Endothelial cell of umbilical vein (primary cell): Measurements from ENCODE around the gene KRT8. TPM values are rescaled to one million over a fixed set of nuclear protein-coding genes. Genes with fewer than 3 reads are reported as not detected.
A peak's percentile ranks its signal among the peaks of the same experiment; 100 is the strongest.

Experiments used
- BruUV-seq: library from RNA; stranded (reverse); fragments of 400-500 nt; replicated peaks from 2 replicates; lab custom pipeline; 2021; lab: Mats Ljungman, UMichigan
- CTCF ChIA-PET: fragments of 300-600, 350-600 bp; sonication (Branson Sonifier 250); formaldehyde crosslinking; loops from one replicate; lab custom pipeline; 2021; ENCODE audit warnings: antibody characterized with exemption, inconsistent platforms; lab: Charles Lee
- POLR2A ChIA-PET: fragments of 300-600, 350-600 bp; sonication (Branson Sonifier 250); formaldehyde crosslinking; loops from one replicate; lab custom pipeline; 2021; ENCODE audit warnings: antibody characterized with exemption, inconsistent platforms; lab: Charles Lee
- DNase-seq: peaks from one replicate; pipeline ENCODE4 v3.0.0-alpha.2; 2011; ENCODE audit warnings: low read depth, low spot score
- FAIRE-seq: peaks from 2 replicates; lab custom pipeline; 2011; peaks lifted over from hg19 to GRCh38; lab: Jason Lieb, UNC
- H2AFZ ChIP-seq: 2 replicates; pipeline ENCODE4 v1.6.0; 2012; ENCODE audit warnings: low read depth, low read length, control low read depth, inconsistent platforms
- H3K27ac ChIP-seq: 2 replicates; pipeline ENCODE4 v1.5.1; 2011; ENCODE audit warnings: low read depth, mild to moderate bottlenecking, control low read depth, low read length, moderate library complexity; ENCODE audit not compliant: insufficient read depth
- H3K27me3 ChIP-seq, 2 experiments: 2 replicates each; pipeline versions ENCODE4 v1.6.0 to v1.6.1; 2011; ENCODE audit warnings: low read length in 2 of 2, mixed read lengths in 1 of 2; ENCODE audit not compliant: control insufficient read depth in 2 of 2, insufficient read depth in 2 of 2
- H3K36me3 ChIP-seq, 2 experiments: 2 replicates in 1 of 2; 3 replicates in 1 of 2; pipeline ENCODE4 v1.5.1; 2011; ENCODE audit warnings: low read length in 2 of 2, mild to moderate bottlenecking in 1 of 2, moderate library complexity in 1 of 2; ENCODE audit not compliant: control insufficient read depth in 2 of 2, insufficient read depth in 2 of 2; ENCODE audit errors: extremely low read depth in 1 of 2
- H3K4me1 ChIP-seq: 3 replicates; pipeline ENCODE4 v1.5.1; 2011; ENCODE audit warnings: mild to moderate bottlenecking, low read length; ENCODE audit not compliant: control insufficient read depth, insufficient read depth; ENCODE audit errors: extremely low read depth
- H3K4me2 ChIP-seq: 2 replicates; pipeline ENCODE4 v1.6.1; 2011; ENCODE audit warnings: low read length, control low read depth, mixed read lengths; ENCODE audit not compliant: insufficient read depth
- H3K4me3 ChIP-seq, 3 experiments: fragments of 200-600 bp in 1 of 3; sonication (generic), shearing (Covaris generic) in 1 of 3; replicated peaks in 1 of 3; 2 replicates each; pipeline ENCODE4 v1.5.1; 2011 to 2016; ENCODE audit warnings: control low read depth in 3 of 3, low read length in 3 of 3, mild to moderate bottlenecking in 2 of 3, inconsistent platforms in 1 of 3, low read depth in 1 of 3, moderate library complexity in 1 of 3; ENCODE audit not compliant: insufficient read depth in 1 of 3
- H3K79me2 ChIP-seq: 2 replicates; pipeline ENCODE4 v1.6.0; 2012; ENCODE audit warnings: low read length, inconsistent platforms; ENCODE audit not compliant: control insufficient read depth, insufficient read depth
- H3K9ac ChIP-seq: replicated peaks from 2 replicates; pipeline ENCODE3; 2011; ENCODE audit warnings: low read length, control low read depth; ENCODE audit not compliant: insufficient read depth; ENCODE audit errors: extremely low read depth
- H3K9me1 ChIP-seq: replicated peaks from 3 replicates; pipeline ENCODE4 v1.6.0; 2011; ENCODE audit warnings: mild to moderate bottlenecking, low read length; ENCODE audit not compliant: control insufficient read depth, insufficient read depth; ENCODE audit errors: extremely low read depth
- H3K9me3 ChIP-seq: replicated peaks from 2 replicates; pipeline ENCODE4 v1.5.1; 2012; ENCODE audit warnings: low read length, inconsistent platforms; ENCODE audit not compliant: control insufficient read depth, insufficient read depth
- H4K20me1 ChIP-seq: replicated peaks from 2 replicates; pipeline ENCODE3; 2011; ENCODE audit warnings: mild to moderate bottlenecking, low read length; ENCODE audit not compliant: control insufficient read depth, insufficient read depth; ENCODE audit errors: extremely low read depth
- EZH2 ChIP-seq: IDR thresholded peaks from 2 replicates; pipeline ENCODE4 v1.6.1; 2012; ENCODE audit warnings: borderline replicate concordance, low read depth, mild to moderate bottlenecking, moderate library complexity, low read length, inconsistent platforms; ENCODE audit not compliant: severe bottlenecking
- POLR2A ChIP-seq: IDR thresholded peaks from 2 replicates; pipeline ENCODE4 v1.6.1; 2012; ENCODE audit warnings: low read depth, mild to moderate bottlenecking, control low read depth, low read length
- dilution Hi-C: fragments of 300-500 bp; cut with MboI; formaldehyde crosslinking; loops from one replicate; pipeline ENCODE4 v1.15.0; 2019; ENCODE audit warnings: low sequenced_read_pairs; ENCODE audit not compliant: extremely low pct_ligation_motif_present
- intact Hi-C: fragments of 100-400 bp; cut with micrococcal nuclease; formaldehyde crosslinking; loops from one replicate; pipeline ENCODE4 v1.10.0; 2022
- polyA plus RNA-seq, 4 experiments: library from polyadenylated mRNA; depleted of rRNA in 3 of 4; stranded (reverse) in 3 of 4; unstranded in 1 of 4; fragments of >200 nt; gene quantifications; 2 replicates each; pipeline versions ENCODE4 v1.2.1 to v1.2.3, GENCODE V29; 2011 to 2012; ENCODE audit warnings: missing spikeins in 1 of 4
- total RNA-seq: library from RNA; stranded (reverse); gene quantifications from 2 replicates; pipeline ENCODE4 v1.2.3, GENCODE V29; 2021
- TF ChIP-seq, protein P1 (sequence below): IDR thresholded peaks from 2 replicates; pipeline ENCODE4 v1.6.1; 2011; ENCODE audit not compliant: insufficient read depth, insufficient read length
- TF ChIP-seq, protein P2 (sequence below), 2 donors: IDR thresholded peaks; 1 replicate in 1 of 2; 2 replicates in 1 of 2; pipeline ENCODE4 v1.5.1; 2011; ENCODE audit warnings: low read length in 2 of 2, mild to moderate bottlenecking in 2 of 2, moderate library complexity in 2 of 2, control low read depth in 1 of 2, inconsistent platforms in 1 of 2, low read depth in 1 of 2; ENCODE audit not compliant: insufficient read depth in 1 of 2; ENCODE audit errors: extremely low read depth in 1 of 2

Gene KRT8
- total and polyA plus RNA-seq, 2 donors (not counting 3 experiments of a cell fraction or from before 2014, with no cell fraction given) = 23.5 to 31.7 TPM

GRCh38 chr12:52865090-52865944 is 39.6 kb downstream of the KRT8 start:
- TF ChIP-seq EZH2 = no peak
- TF ChIP-seq, protein P1, sequence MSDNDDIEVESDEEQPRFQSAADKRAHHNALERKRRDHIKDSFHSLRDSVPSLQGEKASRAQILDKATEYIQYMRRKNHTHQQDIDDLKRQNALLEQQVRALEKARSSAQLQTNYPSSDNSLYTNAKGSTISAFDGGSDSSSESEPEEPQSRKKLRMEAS = no peak
- no peak for TF ChIP-seq POLR2A
- TF ChIP-seq, protein P2, sequence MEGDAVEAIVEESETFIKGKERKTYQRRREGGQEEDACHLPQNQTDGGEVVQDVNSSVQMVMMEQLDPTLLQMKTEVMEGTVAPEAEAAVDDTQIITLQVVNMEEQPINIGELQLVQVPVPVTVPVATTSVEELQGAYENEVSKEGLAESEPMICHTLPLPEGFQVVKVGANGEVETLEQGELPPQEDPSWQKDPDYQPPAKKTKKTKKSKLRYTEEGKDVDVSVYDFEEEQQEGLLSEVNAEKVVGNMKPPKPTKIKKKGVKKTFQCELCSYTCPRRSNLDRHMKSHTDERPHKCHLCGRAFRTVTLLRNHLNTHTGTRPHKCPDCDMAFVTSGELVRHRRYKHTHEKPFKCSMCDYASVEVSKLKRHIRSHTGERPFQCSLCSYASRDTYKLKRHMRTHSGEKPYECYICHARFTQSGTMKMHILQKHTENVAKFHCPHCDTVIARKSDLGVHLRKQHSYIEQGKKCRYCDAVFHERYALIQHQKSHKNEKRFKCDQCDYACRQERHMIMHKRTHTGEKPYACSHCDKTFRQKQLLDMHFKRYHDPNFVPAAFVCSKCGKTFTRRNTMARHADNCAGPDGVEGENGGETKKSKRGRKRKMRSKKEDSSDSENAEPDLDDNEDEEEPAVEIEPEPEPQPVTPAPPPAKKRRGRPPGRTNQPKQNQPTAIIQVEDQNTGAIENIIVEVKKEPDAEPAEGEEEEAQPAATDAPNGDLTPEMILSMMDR (IDR thresholded peaks at IDR 0.05; ENCODE audit: extremely low read depth in 1 of 2, insufficient read depth in 1 of 2, low read depth in 1 of 2, low read length in 2 of 2) = peak; percentile 85 to 91
- Histone ChIP-seq H3K27ac (no peak overlapping the region), H3K9me1 (no peaks in the 10 kb centered on the region), H3K79me2 (no peaks in the 10 kb centered on the region), H3K36me3 (no peaks in the 10 kb centered on the region), H3K9ac (no peak overlapping the region), H3K4me3 (no peak overlapping the region), H3K9me3 (no peaks in the 10 kb centered on the region), H3K4me1 (no peaks in the 10 kb centered on the region), H2AFZ (no peak overlapping the region), H4K20me1 (no peaks in the 10 kb centered on the region), H3K4me2 (no peak overlapping the region), H3K27me3 (no peaks in the 10 kb centered on the region)
- ChIA-PET POLR2A (interaction anchor here (0.6 kb wide), 1 partner anchor 144 kb away, joined by 4 read pairs; no protein-coding TSS in a partner anchor), CTCF (interaction anchor here (0.5 to 1.8 kb wide), 63 partner anchors 8 to 722 kb away, joined by 3 to 46 read pairs (median 4); partner anchors contain the start of gene KRT84)
- no TSS peak for BruUV-seq
- intact Hi-C loops (loop anchor here (1.0 to 10.0 kb wide), 3 partner anchors 171 to 713 kb away; no protein-coding TSS in a partner anchor), dilution Hi-C loops (no loop called here)
- DNase-seq (peak; percentile 75), FAIRE-seq (peak; percentile 92)
